HuH-7.5 (cell line): Measurements from ENCODE around the gene RTL10.
A peak's percentile ranks its signal among the peaks of the same experiment; 100 is the strongest.

Source experiments
- DNase-seq: peaks from one replicate; pipeline ENCODE4 v3.0.0; 2011; ENCODE audit warnings: low spot score

RTL10 gene

DNA sequence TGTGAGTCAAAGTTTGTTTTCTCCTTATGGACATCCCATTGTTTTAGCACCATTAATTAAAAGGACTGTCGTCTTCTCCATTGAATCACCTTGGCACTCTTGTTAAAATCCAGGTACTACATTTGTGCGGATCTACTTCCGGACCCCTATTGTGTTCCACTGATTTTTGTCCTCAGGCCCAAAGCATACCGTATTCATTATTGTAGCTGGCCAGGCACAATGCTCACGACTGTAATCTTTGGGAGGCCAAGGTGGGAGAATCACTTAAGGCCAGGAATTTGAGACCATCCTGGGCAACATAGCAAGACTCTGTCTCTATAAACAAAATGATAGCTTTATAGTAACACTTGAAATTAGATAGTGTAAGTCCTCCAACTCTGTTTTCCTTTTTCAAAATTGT is 8.9 kb upstream of the RTL10 start:
- no peak for DNase-seq

DNA sequence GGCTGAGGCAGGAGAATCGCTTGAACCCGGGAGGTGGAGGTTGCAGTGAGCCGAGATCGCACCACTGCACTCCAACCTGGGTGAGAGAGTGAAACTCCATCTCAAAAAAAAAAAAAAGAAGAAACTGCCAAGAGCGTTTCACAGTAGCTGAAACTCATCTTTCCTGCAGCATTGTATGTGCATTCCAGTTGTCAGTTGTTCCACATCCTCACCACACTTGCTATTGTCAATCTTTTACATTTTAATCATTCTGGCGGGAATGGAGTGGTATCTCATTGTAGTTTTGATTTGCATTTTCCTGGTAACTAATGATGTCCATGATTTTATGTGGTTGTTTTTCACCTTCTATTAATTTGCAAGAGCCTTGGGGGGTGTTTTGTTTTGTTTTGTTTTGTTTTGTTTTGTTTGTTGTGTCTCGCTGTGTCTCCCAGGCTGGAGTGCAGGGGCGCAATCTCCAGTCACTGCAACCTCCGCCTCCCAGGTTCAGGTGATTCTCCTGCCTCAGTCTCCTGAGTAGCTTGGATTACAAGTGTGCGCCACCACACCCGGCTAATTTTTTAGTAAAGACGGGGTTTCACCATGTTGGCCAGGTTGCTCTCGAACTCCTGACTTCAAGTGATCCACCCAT is 8.1 kb upstream of the RTL10 start:
- DNase-seq: no peak

DNA sequence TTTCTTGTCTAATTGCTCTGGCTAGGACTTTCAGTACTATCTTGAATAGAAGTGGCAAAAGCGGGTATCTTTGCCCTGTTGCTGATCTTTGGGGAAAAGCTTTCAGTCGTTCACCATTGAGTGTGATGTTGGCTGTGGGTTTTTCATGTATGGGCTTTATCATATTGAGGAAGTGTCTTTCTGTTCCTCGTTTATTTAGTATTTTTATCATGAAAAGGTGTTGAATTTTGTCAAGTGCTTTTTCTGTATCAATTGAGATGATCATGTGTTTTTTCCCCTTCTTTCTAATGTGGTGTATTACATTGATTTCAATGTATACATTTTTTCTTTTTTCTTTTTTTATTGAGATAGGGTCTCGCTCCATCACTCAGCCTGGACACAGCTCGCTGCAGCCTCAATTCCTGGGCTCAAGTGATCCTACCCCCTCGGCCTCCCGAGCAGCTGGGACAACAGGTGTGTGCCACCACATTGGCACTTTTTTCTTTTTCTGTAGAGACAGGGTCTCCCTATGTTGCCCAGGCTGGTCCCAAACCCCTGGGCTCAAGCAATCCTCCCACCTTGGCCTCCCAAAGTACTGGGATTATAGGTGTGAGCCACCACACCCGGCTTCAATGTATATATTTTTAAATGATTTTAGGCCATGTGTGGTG is 5.3 kb upstream of the RTL10 start:
- DNase-seq: no peak

DNA sequence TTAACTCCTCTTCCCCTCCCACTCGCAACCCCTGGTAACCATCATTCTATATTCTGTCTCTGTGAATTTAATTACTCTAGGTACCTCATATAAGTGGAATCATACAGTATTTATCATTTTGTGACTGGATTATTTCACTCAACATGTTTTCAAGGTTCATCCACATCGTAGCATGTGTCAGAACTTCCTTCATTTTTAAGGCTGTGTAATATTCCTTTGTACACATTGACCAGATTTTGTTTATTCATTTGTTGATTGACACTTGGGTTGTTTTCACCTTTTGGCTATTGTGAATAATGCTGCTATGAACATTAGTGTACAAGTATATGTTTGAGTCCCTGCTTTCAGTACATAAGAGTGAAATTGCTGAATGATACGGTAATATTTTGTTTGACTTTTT is 2.7 kb upstream of the RTL10 start:
- DNase-seq: no peak

DNA sequence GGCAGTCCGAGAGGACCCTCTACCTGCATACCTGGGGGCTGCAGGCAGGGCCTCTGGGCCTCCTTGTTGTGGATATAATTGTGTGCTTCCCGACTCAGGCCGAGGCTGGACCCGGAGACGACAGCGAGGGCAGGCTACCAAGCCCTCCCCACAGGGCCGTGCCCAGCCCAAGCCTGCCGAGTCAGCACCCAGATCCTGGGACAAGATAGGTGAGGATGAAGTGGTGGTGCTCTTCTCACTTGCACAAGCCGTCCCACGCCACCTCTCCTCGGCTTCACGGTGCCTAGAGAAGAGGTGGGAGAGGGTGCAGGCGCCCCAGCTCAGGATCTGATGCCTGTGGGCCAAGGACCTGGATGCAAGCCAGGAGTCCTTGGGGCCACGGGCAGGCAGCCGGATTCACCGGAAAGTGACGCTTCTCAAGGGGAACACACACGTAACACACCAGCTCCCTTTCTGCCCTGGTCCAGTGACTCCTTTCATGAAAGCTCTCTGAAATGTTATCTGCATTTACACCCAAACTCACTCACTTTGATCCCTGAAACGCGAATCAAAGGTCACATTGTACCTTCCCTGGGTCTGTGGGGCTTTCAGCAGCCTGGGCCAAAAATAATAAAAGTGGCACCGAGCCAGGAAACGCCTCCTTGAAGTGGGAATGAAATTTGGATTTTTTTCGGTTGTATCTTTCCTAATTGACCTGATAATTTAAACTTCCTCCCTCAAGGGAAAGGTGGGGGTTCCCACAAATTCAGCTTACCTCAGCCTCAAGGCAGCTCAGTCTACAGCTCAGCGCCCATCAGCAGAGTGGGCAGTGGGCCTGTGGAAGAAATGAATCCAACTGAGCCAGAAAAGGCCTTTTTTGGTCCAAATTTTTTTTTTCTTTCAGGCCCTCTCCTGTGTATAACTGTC is 1.1 kb upstream of the RTL10 start:
- peak; percentile 69 for DNase-seq

DNA sequence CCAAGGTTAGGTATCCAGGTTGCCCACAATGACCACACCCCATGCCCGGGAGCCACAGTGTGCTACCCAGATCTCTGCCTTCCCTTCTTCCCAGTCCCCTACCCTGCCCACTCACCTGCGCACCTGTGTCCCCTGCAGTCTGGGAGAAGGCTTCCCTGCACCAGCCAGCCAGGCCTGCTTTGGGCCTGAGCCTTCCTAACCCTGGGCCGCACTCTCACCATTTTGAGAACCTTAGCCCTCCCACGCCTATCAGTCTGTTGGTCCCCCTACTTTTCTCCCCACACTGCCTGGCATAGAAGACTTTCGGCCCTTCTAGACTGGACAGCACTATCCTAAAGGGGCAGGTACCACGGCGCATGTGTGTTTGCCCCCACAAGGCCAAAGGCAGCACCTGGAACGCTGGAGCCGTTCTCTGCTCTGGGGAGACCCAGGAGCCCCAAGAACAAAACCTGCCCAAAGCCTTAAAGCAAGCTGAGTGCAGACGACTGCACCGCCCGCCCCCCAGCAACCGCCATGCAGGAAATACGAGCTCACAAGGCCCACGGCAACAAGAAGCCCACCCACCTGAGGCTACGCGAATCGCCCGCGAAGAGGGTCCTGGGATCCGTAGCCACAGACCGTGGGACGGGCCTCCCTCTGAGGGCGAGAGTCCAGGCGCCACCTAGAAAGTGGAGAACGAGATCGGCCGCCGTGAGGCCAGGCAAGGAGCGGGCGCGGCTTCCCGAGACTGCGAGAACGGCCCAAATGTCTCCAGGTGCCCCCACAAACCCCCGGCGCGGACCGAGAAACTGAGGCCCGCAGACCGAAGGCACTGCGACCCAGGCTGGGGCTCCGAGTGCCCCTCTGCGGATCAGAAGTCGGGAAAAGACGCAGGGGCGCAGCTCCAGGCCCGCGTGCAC is 546 bp downstream of the RTL10 start:
- DNase-seq: no peak

DNA sequence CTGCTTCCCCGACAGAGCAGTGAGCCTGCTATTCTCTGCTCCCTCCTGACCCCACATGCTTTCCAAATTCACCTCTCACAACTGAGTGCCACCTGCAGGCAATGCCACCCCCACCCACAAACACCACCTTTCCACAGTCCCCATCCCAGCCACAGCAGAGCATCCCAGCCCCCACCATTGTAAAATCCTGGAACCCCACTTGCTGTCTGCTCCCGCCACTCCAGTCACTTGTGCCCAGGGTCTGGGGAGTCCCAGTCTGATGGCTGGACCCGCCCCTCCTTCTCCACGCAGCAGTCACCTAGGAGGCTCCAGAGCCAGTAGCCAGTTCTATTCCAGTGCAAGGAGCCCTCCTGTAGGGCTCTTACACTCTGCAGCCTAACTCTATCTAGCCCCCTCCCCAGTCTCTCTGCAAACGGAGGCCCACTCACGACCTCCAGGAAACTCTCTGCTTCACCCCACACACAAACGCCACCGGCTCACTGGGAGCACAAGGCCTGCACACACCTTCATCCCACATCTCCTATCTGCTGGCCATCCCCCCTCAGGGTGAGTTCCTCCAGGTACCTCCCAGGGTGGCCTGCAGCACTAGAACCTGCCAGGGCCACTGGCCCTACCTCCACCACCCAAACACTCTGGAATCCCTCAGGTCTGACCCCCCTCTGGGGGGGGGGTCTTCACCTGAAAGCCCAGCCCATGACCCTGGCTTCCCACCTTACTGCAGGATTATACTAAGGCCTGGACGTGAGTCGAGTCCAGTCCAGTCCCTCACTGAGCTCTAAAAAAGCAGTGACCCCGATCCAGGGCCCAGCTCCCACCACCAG is 1.4 kb downstream of the RTL10 start:
- DNase-seq: no peak

DNA sequence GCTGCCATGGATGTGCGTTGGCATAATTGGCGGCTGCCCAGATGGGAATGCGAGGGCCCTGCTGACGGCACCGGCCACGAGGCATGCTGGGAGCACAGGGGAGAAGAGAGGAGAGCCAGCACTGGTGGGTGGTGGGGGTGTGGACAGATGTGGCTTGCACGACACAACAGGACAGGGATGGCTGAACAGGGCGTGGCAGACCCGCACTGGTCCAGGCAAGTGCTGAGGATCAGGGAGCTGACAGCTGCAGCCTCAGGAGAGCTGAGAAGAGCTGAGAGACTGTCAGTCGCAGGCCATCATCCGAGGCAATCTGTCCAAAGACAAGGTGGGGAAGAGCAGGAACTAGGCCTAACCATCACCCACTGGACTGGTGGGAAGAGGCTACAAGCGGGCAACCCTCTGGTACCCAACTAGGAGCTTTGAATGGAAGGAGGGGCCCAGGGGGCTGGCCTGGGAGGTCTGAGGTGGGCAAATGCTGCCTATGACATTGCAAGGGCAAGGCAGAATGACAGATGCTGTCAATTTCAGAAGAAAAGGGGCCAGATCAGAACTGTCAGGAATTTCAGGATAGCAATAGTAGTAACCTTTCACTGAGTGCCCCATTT is 2.4 kb downstream of the RTL10 start:
- no peak for DNase-seq

DNA sequence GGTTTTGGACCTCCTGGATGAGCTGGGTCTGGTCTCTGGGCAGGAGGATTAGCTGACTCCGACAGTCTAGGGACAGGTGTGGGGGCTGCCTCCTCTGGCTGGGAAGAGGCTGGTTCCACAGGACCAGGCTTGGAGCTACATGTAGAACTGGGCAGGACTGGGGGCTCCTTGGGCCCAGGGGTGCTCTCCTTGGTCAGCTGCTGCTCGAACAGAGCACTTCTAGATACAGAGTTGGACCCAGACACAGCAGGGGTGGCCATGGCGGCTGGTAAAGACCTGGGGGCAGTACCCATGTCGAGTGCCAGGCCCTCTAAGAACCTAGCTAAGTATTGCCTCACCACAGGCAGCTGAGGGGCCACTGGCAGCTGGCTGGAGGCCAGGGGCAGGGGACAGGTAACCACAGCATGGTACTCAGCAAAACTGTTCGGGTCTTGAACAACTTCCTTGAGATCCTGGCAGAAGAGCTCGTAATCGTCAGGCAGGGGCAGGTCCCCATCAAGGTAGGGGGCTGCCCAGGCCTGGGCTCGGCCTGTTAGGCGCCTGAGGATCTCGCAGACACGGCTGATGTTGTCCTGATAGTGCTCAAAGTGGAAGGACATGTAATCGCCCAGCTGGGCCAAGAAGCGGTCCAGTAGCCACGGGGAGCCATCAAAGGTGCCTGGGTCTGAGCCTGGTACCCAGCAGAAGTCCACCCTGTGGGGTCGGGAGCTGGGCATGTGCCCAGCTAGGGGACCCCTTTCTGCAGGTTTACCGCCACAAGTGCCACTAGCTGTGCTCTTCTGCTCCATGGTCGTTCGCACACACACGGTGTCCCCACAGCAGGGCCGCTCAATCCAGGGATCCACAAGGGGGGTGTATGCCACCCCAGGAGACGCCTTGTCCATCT is 3.1 kb downstream of the RTL10 start:
- no peak for DNase-seq

DNA sequence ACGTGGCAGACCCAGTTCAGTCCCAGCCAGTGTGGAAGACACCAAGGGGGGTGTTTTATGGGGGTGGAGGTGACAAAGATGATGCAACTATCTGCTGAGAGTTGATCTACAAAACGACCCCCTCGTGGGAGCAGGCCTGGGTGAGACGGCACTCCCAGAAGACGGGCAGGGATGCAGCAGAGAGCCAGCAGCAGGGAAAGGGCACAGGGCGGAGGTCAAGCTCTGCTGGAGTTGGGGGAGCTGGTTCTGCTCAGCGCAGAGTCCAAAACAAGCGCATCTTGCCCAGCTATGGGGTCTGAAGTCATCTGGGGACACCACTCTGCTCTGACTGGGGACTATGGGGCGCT is 3.9 kb downstream of the RTL10 start:
- no peak for DNase-seq

DNA sequence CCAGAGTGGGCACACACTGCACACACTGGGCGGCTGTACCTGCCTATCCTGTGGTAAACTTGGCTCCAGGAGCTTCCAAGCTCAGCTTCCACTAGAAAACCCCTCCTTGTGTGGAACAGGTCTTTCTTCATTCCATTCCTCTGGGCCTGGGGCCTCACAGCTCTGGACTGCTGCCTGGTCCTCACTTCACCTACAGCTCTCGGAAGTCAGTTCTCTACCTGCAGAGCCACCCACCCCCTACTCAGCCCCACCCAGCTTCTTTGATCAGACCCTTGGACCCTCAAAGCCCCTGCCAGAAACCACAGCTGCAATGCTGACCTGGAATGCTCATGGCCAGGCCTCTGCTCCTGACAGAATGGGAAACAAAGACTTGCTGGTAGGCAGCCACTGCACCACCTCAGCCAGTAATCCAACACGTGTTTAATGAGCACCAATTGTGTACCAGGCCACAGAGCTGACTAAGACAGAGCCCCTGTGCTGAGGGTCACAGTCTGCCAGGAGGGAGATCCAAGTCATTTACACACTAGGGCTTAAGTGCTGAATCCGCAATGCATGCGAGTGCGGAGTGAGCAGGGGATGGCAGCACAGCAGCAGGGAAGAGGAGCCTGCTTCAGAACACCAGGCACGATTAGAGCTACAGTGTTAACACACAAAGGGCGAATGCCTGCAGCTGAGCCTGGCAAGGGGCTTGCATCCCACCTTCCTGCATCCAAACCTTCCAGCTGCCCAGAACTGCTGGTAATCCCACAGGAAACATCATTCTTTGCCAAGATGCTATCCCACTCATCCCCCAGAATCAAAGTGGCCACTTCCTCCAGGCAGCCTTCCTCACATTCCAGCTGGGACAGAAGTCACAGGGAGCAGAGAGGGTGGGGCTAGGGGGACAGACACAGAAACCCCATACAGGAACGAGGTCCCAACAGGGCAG is 4.6 kb downstream of the RTL10 start:
- DNase-seq: no peak

DNA sequence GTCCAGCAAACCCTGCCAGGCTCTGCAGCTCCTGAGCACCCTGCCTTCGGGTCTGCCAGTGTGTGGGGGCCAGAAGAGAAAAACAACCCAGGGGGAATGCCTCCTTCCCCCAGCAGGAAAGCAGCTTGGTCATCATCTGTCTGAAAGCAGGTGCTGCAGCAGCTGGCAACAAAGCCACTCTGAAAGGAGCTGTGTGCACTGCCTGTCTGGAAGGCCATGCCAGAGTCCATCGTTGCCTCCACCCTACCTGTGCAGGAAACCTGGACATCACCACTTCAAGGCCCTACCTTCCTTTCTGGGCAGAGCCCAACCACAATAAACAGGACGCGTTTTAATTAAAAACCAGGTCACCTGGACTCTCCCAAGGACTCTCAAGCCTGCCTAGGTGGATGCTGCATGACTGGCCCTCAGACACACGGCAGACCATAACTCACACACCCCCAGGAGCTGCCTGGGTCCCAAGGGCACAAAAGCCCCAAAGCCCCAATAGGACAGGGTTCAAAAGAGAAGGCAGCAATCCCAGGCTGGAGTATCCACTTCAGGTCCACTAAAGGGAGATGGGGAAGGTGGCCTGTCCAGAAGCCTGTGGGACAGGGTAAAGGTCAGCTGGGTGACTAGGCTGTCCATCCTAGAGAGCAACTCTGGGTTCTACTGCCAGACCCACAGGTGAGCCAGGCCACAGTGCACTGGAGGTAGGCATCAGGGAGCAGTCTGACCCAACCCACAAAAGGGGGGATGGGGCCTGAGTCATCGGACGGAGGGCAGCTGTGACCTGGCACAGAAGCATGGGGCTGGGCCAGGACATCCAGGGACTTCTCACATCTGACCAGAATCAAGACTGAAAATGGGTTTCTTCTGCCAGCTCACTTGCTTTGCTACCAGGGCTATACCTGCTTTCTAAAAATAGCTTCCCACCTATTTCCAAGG is 6.1 kb downstream of the RTL10 start:
- no peak for DNase-seq

DNA sequence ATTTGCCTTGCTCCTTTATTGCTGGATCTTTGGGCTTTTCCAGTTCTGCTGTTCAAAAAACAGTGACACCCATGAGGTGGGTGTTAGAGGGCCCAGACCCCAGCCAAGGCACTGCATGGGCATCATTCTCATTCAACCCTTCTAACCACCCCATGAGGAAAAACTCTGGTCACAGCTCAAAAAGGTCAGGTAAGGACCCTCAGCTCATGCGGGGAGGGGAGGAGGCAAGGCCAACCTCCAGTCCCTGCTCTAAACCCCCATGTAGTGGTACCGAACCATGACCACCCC is 7.4 kb downstream of the RTL10 start:
- no peak for DNase-seq

DNA sequence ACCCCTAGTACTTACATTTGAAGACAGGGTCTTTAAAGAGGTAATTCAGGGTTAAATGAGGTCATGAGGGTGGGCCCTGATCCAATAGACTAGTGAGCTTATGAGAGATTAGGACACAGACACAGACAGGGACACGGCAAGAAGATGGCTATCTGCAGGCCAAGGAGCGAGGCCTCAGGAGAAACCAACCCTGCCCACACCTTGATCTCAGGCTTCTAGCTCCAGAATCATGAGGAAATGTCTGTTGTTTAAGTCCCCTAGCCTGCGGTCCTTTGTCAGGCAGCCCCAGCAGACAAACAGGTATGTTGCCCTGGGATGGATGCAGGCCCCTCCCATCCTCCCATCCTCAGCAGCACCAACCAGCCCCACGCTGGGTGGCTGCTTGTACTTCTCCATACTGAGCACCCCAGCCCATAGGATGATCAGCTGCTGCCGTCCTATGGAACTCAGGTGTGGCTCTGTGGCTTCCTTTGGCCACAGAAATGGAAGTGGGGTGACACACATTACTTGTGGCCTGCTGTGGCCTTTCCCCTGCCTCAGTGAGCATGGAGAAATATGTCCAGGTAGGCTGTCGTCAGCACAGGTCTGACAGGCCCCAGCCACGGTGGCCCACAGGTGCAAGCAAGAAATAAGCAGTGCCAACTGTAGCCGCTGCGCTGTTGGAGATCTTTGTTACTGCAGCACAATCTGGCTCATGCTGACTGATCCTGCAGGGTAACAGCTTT is 7.9 kb downstream of the RTL10 start:
- no peak for DNase-seq

DNA sequence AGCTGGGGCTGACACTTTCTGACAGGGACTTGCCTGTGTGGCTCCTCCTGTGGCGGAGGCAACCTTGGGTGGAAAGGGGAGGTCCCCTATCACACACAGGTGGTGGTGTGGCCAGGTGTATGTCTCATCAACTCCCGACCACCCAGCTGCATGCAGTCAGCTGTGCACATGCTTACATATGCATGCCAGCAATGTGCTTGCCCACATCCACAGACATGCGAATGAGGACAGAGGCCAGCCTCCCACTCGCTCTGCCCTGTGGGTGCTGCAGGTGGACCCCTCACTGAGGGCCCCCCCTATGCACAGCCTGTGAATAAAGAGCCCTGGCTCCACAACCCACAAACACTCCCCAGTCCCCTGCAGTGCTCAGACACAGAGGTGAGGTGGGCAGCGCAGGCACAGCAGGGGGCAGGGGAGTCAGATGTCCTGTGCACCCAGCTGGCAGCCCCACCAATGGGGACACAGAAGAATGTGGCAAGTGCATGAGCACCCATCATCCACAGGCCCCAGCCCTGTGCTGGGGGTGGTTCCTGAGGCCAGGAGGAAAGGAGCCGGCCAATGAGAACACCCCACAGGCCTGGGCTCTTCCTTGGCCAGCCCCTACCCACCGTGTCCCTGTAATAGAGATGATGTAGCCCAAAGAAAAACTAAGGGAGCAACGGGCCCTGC is 9.5 kb downstream of the RTL10 start:
- DNase-seq: no peak

DNA sequence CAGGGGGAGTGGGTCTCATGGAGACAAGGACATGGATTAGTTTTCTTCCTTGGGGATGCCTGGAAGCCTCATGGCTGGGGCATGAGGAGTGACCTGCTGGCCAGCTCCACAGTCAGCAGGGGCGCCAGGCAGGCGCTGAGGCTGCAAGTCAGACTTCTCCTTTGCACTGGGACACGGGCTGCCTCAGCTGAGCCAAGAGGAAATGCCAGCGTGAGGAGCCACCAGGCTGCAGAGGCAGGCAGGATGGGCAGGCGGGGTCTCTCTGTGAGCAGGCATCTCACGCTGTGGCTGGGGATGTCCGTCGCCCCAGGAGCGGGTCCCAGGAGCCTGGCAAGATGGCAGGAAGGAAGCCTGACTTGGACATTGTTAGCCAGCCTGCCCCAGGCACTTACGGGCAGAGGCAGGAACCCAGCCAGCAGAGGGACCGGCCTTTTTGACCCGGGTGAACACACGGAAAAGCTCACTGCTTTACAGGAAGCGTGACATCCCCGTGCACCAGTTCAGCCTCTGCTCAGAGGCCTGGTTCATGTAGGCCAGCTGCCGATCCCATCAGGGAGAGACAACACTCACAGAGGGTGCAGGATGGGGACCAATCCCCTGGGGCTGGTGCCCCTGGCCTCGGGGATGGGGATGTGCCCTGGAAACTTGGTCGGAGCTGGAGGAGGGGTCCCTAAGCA is 10.2 kb downstream of the RTL10 start:
- no peak for DNase-seq
